ENCODE results near the gene KHDRBS2. TPM values are rescaled to one million over a fixed set of nuclear protein-coding genes. Genes with fewer than 3 reads are reported as not detected.

The KHDRBS2 gene
- total RNA-seq, 1 donor from 2014 or later, result not detected

DNA sequence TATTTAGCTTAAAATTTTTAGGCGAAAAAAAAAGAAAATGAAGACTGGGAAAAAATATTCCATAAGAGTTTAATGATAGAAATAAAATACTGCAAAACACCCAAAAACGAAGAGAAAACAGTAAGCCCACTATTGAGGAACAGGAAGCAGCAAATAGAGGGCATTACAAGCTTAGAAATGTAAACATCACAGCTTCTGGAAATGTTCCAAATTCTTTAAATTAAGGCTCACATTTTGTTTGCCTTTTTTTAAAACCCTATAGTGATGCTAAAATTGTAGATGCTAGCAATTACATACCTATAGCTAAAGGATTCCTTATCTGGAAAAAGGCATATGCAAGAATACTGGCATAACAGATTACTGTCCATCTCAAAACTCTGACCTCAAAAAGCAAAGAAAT, 248.6 kb downstream of the KHDRBS2 start:
- intact Hi-C loops (cut with micrococcal nuclease), result no loop called here
- H3K36me3 ChIP-seq, result no peaks in the 10 kb centered on the region
- DNase-seq, result no peak
- H3K4me1 ChIP-seq, result no peaks in the 10 kb centered on the region
- H3K27me3 ChIP-seq (ENCODE audit: low read depth), result no peaks in the 10 kb centered on the region
- TF ChIP-seq, protein P1, sequence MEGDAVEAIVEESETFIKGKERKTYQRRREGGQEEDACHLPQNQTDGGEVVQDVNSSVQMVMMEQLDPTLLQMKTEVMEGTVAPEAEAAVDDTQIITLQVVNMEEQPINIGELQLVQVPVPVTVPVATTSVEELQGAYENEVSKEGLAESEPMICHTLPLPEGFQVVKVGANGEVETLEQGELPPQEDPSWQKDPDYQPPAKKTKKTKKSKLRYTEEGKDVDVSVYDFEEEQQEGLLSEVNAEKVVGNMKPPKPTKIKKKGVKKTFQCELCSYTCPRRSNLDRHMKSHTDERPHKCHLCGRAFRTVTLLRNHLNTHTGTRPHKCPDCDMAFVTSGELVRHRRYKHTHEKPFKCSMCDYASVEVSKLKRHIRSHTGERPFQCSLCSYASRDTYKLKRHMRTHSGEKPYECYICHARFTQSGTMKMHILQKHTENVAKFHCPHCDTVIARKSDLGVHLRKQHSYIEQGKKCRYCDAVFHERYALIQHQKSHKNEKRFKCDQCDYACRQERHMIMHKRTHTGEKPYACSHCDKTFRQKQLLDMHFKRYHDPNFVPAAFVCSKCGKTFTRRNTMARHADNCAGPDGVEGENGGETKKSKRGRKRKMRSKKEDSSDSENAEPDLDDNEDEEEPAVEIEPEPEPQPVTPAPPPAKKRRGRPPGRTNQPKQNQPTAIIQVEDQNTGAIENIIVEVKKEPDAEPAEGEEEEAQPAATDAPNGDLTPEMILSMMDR (IDR thresholded peaks at IDR 0.05; ENCODE audit: borderline replicate concordance), result no peak
- H3K9me3 ChIP-seq (replicated peaks), result peaks cover 22% of the 10 kb centered on the region
- no peak overlapping the region for H3K27ac ChIP-seq (replicated peaks)
- H3K4me3 ChIP-seq, result no peak overlapping the region

DNA sequence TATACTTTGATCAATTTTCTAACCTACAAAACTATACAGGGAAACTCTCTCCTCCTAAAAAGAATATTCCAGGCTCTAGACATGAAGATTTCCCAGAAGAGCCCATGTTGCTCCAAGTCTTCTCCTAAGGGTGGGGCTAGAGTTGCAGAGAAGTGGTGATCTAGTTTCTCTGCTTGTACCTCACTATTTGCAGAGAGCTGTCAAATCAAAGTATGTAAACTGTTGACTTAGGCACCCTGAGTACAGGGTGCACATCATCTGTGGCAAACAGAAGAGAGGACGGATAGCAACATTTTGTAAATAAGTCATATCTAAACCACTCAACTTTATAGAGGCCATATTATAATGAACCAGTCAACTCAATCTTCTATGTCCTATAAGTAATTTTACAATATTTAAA, 250.1 kb downstream of the KHDRBS2 start:
- TF ChIP-seq, protein P1 (IDR thresholded peaks at IDR 0.05; ENCODE audit: borderline replicate concordance), result no peak
- Histone ChIP-seq H3K27me3 (ENCODE audit: low read depth) (no peaks in the 10 kb centered on the region), H3K4me1 (no peaks in the 10 kb centered on the region), H3K27ac (replicated peaks) (no peak overlapping the region), H3K9me3 (replicated peaks) (peaks cover 22% of the 10 kb centered on the region), H3K36me3 (no peaks in the 10 kb centered on the region), H3K4me3 (no peak overlapping the region)
- intact Hi-C loops (cut with micrococcal nuclease), result no loop called here
- DNase-seq, result no peak

DNA sequence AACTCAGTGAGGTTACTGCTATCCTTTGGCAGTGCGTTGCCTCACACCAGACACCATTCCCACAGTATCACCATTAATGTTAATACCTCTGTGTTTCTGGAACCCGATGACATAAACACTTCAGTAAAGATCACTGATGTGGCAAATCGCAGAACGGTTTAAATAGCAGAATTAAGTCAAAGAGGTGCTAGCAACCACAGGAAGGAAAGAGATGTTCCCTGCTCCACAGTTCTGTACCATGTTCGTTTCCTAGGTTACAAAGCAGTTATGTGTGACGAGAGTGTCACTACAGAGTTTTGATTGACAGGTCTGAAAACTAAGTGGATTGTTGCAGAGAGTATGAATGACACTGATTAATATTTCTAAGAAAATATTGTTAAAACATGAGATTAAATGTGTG, 272.3 kb downstream of the KHDRBS2 start:
- no peaks in the 10 kb centered on the region for H3K4me1 ChIP-seq
- DNase-seq, result no peak
- no peak overlapping the region for H3K4me3 ChIP-seq
- peaks cover 4% of the 10 kb centered on the region for H3K9me3 ChIP-seq (replicated peaks)
- H3K27me3 ChIP-seq (ENCODE audit: low read depth), result no peaks in the 10 kb centered on the region
- no peaks in the 10 kb centered on the region for H3K36me3 ChIP-seq
- intact Hi-C loops (cut with micrococcal nuclease), result no loop called here
- TF ChIP-seq, protein P1 (IDR thresholded peaks at IDR 0.05; ENCODE audit: borderline replicate concordance), result no peak
- no peak overlapping the region for H3K27ac ChIP-seq (replicated peaks)

- H3K4me1 ChIP-seq, result no peaks in the 10 kb centered on the region
- no peak overlapping the region for H3K27ac ChIP-seq (replicated peaks)
- DNase-seq, result no peak
- TF ChIP-seq, protein P1 (IDR thresholded peaks at IDR 0.05; ENCODE audit: borderline replicate concordance), result no peak
- H3K36me3 ChIP-seq, result no peaks in the 10 kb centered on the region
- H3K9me3 ChIP-seq (replicated peaks), result no peaks in the 10 kb centered on the region
- no peaks in the 10 kb centered on the region for H3K27me3 ChIP-seq (ENCODE audit: low read depth)
- intact Hi-C loops (cut with micrococcal nuclease), result no loop called here
- H3K4me3 ChIP-seq, result no peak overlapping the region
Observed at GRCh38 chr6:62009445-62009844, 276.6 kb downstream of the KHDRBS2 start.

- no peak overlapping the region for H3K27ac ChIP-seq (replicated peaks)
- DNase-seq, result no peak
Observed at GRCh38 chr6:61989616-61990015, 296.4 kb downstream of the KHDRBS2 start.

More at GRCh38 chr6:61989616-61990015, 296.4 kb downstream of the KHDRBS2 start:
- no peaks in the 10 kb centered on the region for H3K9me3 ChIP-seq (replicated peaks)
- no peaks in the 10 kb centered on the region for H3K4me1 ChIP-seq
- TF ChIP-seq, protein P1 (IDR thresholded peaks at IDR 0.05; ENCODE audit: borderline replicate concordance), result no peak
- no peaks in the 10 kb centered on the region for H3K36me3 ChIP-seq
- no peak overlapping the region for H3K4me3 ChIP-seq
- intact Hi-C loops (cut with micrococcal nuclease), result no loop called here
- H3K27me3 ChIP-seq (ENCODE audit: low read depth), result no peaks in the 10 kb centered on the region
